MM.1S (cell line): ENCODE measurements around the gene GDF9.
A peak's percentile ranks its signal among the peaks of the same experiment; 100 is the strongest.

Experiments
- DNase-seq: peaks from one replicate; pipeline ENCODE4 v3.0.0-alpha.2; 2015
- H2AFZ ChIP-seq: fragments of 300-600 bp; sonication (generic); 2 replicates; pipeline ENCODE4 v1.6.0; 2016; ENCODE audit warnings: antibody characterized with exemption, low read length
- H3F3A ChIP-seq: fragments of 300-600 bp; sonication (generic); 2 replicates; pipeline ENCODE4 v1.6.1; 2016; ENCODE audit warnings: mild to moderate bottlenecking, antibody characterized with exemption, low read length, moderate library complexity, mixed read lengths; ENCODE audit not compliant: insufficient read depth
- H3K27ac ChIP-seq: fragments of 300-600 bp; sonication (generic); 2 replicates; pipeline ENCODE4 v1.5.1; 2016; ENCODE audit warnings: mild to moderate bottlenecking, low read length
- H3K27me3 ChIP-seq: fragments of 300-600 bp; sonication (generic); replicated peaks from 2 replicates; pipeline ENCODE4 v1.6.0; 2016; ENCODE audit warnings: low read length; ENCODE audit not compliant: insufficient read depth
- H3K36me3 ChIP-seq: fragments of 300-600 bp; sonication (generic); replicated peaks from 2 replicates; pipeline ENCODE4 v1.6.1; 2016; ENCODE audit warnings: mild to moderate bottlenecking, low read length, mixed read lengths; ENCODE audit not compliant: insufficient read depth
- H3K4me1 ChIP-seq: fragments of 300-600 bp; sonication (generic); 2 replicates; pipeline ENCODE4 v1.6.1; 2016; ENCODE audit warnings: low read length, mixed read lengths
- H3K4me2 ChIP-seq: fragments of 300-600 bp; sonication (generic); 2 replicates; pipeline ENCODE4 v1.6.0; 2016; ENCODE audit warnings: low read depth, low read length
- H3K4me3 ChIP-seq: fragments of 300-600 bp; sonication (generic); 2 replicates; pipeline ENCODE4 v1.5.1; 2016; ENCODE audit warnings: low read length, mixed read lengths
- H3K79me2 ChIP-seq: fragments of 300-600 bp; sonication (generic); 2 replicates; pipeline ENCODE4 v1.6.1; 2016; ENCODE audit warnings: mixed run types, low read length, mixed read lengths
- H3K9ac ChIP-seq: fragments of 300-600 bp; sonication (generic); 2 replicates; pipeline ENCODE4 v1.6.1; 2016; ENCODE audit warnings: low read length, mixed read lengths
- H3K9me2 ChIP-seq: fragments of 300-600 bp; sonication (generic); replicated peaks from 2 replicates; pipeline ENCODE4 v1.6.1; 2016; ENCODE audit warnings: mild to moderate bottlenecking, low read length, mixed read lengths; ENCODE audit not compliant: insufficient read depth
- H3K9me3 ChIP-seq: fragments of 300-600 bp; sonication (generic); replicated peaks from 2 replicates; pipeline ENCODE4 v1.6.1; 2016; ENCODE audit warnings: mild to moderate bottlenecking, low read length, mixed read lengths; ENCODE audit not compliant: insufficient read depth
- H4K20me1 ChIP-seq: fragments of 300-600 bp; sonication (generic); 2 replicates; pipeline ENCODE4 v1.6.1; 2016; ENCODE audit warnings: mild to moderate bottlenecking, low read length, moderate library complexity, mixed read lengths; ENCODE audit not compliant: insufficient read depth
- CTCF ChIP-seq: fragments of 300-600 bp; sonication (generic); IDR thresholded peaks from 2 replicates; pipeline ENCODE4 v1.5.1; 2016; ENCODE audit warnings: antibody characterized with exemption, low read length, mixed read lengths
- EZH2 ChIP-seq: fragments of 300-600 bp; sonication (generic); optimal IDR thresholded peaks from 2 replicates; pipeline ENCODE3; 2017; ENCODE audit warnings: low read depth, mild to moderate bottlenecking, antibody characterized with exemption, low read length, mixed read lengths
- EZH2phosphoT487 ChIP-seq: fragments of 300-600 bp; sonication (generic); IDR thresholded peaks from 2 replicates; pipeline ENCODE4 v1.6.1; 2018; ENCODE audit warnings: antibody characterized with exemption, low read length

The GDF9 gene

DNA sequence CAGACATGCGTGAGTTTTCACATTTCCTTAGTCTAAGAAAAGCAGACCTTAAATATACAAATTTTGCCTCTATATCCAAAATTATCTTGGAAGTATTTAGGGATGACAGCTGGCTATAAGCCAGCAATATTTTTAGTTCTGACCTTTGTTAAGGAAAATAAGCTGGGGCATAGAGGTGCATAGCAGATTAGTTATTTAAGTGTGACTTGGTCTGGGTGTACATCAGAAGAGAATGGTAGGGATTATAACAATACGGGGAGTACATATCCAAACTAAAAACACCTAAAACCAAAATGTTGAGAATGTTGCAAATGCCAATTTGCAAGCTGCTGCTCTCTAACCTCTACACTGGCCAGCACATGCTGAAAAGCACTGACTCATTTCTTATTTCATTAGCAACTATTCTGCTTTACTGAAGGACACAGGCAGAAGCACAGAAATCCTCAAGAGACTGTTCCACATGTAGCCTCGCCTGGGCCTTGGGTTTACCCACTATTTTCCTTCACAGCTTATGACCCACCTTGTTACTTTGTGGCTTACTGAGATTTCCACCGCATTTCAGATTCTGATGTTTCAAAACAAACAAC, 29.5 kb upstream of the GDF9 start:
- Histone ChIP-seq H3K27me3 (no peaks in the 10 kb centered on the region), H4K20me1 (no peaks in the 10 kb centered on the region), H3K4me1 (peaks cover 13% of the 10 kb centered on the region), H3K27ac (peak overlapping the region; percentile 51; the same call in 1 of the 2 replicates), H3K9me3 (no peaks in the 10 kb centered on the region), H3K4me2 (peak overlapping the region; percentile 69; the same call in 1 of the 2 replicates), H3K36me3 (peaks cover 7% of the 10 kb centered on the region; the same call in 1 of the 2 replicates), H3K4me3 (no peak overlapping the region), H3K79me2 (0 out of 2 replicates have a peak, but pooled peaks cover 3% of the 10 kb centered on the region), H3K9me2 (no peaks in the 10 kb centered on the region), H3K9ac (no peak overlapping the region), H2AFZ (no peak overlapping the region), H3F3A (peaks cover 9% of the 10 kb centered on the region; the same call in 1 of the 2 replicates)
- no peak for TF ChIP-seq EZH2
- TF ChIP-seq CTCF = no peak
- TF ChIP-seq EZH2phosphoT487 = no peak
- DNase-seq = no peak

GRCh38 chr5:132890817-132891216, 24.5 kb upstream of the GDF9 start:
- H3K9me2 ChIP-seq = no peaks in the 10 kb centered on the region
- H3K36me3 ChIP-seq = peaks cover 12% of the 10 kb centered on the region

DNA sequence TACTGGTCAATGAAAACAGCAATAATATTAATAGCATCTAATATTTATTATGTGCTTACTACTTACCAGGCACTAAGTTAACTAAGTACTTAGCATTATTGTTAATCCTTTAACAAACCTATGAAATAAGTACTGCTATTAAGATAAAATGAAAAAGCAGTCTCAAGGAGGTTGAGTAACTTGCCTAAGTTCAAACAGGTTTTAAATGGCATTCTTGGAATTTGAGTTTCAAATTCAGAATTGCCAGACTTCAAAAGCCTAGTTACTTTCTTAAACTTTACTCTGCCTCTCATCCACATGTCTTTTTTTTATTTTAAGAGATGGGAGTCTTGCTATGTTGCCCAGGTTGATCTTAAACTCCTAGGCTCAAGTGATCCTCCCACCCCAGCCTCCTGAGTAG, 23.2 kb upstream of the GDF9 start:
- no peak for TF ChIP-seq EZH2phosphoT487
- no peak for DNase-seq
- Histone ChIP-seq H3K4me1 (no peaks in the 10 kb centered on the region), H3K9ac (no peak overlapping the region), H3K79me2 (no peaks in the 10 kb centered on the region), H3K4me2 (no peak overlapping the region), H3K36me3 (peaks cover 5% of the 10 kb centered on the region), H2AFZ (no peak overlapping the region), H3K27ac (no peak overlapping the region), H3K9me3 (no peaks in the 10 kb centered on the region), H3K9me2 (no peaks in the 10 kb centered on the region), H3K27me3 (no peaks in the 10 kb centered on the region), H4K20me1 (no peaks in the 10 kb centered on the region), H3F3A (no peaks in the 10 kb centered on the region), H3K4me3 (no peak overlapping the region)

More at GRCh38 chr5:132890817-132891216, 24.5 kb upstream of the GDF9 start:
- no peaks in the 10 kb centered on the region for H3K9me3 ChIP-seq
- H3F3A ChIP-seq = no peaks in the 10 kb centered on the region
- H3K27me3 ChIP-seq = no peaks in the 10 kb centered on the region
- peaks cover under 1% of the 10 kb centered on the region; the same call in 1 of the 2 replicates for H3K4me1 ChIP-seq
- H4K20me1 ChIP-seq = no peaks in the 10 kb centered on the region
- no peak overlapping the region for H3K4me2 ChIP-seq
- TF ChIP-seq CTCF (no peak), EZH2 (no peak), EZH2phosphoT487 (no peak)
- no peak overlapping the region for H3K9ac ChIP-seq
- 0 out of 2 replicates have a peak, but pooled peaks cover under 1% of the 10 kb centered on the region for H3K79me2 ChIP-seq
- no peak overlapping the region for H2AFZ ChIP-seq
- no peak for DNase-seq
- H3K27ac ChIP-seq = no peak overlapping the region
- no peak overlapping the region for H3K4me3 ChIP-seq

- no peaks in the 10 kb centered on the region for H3K4me1 ChIP-seq
- H3K9me3 ChIP-seq = no peaks in the 10 kb centered on the region
- H3K9ac ChIP-seq = no peak overlapping the region
- DNase-seq = no peak
- H3K9me2 ChIP-seq = no peaks in the 10 kb centered on the region
- H3K4me3 ChIP-seq = no peak overlapping the region
- H4K20me1 ChIP-seq = no peaks in the 10 kb centered on the region
- 0 out of 2 replicates have a peak, but pooled peaks cover 5% of the 10 kb centered on the region for H3F3A ChIP-seq
- H3K36me3 ChIP-seq = peaks cover 5% of the 10 kb centered on the region
- TF ChIP-seq EZH2phosphoT487 = no peak
- no peak for TF ChIP-seq CTCF
- no peak for TF ChIP-seq EZH2
- no peaks in the 10 kb centered on the region for H3K27me3 ChIP-seq
- H3K27ac ChIP-seq = no peak overlapping the region
- H3K79me2 ChIP-seq = no peaks in the 10 kb centered on the region
- no peak overlapping the region for H3K4me2 ChIP-seq
- no peak overlapping the region for H2AFZ ChIP-seq
These were observed 21.0 kb upstream of the GDF9 start for GRCh38 chr5:132887283-132887682.
